GM10266 (cell line): ENCODE measurements around the gene SMIM1.
"Not testable (repeated sequence)": the region's sequence is repeated elsewhere in the genome, so short reads cannot be mapped to it uniquely, and the experiment has no call there.

Experiments used
- DNase-seq: peaks from one replicate; pipeline ENCODE4 v3.0.0; 2012; ENCODE audit errors: extremely low spot score
- TF ChIP-seq, protein P1 (sequence below): IDR thresholded peaks from 2 replicates; pipeline ENCODE4 v1.5.1; 2012; ENCODE audit warnings: mild to moderate bottlenecking, low read depth; ENCODE audit not compliant: control insufficient read depth, insufficient read depth; ENCODE audit errors: missing control alignments

Gene SMIM1

DNA sequence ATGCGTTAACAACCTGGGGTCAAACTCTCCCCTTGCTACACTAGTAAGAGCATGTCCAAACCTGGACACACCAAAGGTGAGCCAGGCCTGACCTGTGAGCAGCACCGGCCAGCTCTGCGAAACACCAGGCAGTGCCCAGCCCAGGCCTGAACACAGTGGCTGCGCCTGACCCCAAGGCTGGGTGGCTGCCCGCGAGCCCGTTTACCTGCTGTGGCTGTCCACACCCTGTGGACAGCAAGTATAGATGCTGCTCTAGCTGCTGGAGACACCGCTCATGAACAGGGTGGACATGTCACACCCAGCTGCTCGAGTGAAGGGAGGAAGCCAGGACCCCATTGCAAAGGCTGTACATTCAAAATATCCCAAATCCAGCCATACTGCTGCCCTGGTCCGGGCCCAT is 27.9 kb upstream of the SMIM1 start:
- TF ChIP-seq, protein P1, sequence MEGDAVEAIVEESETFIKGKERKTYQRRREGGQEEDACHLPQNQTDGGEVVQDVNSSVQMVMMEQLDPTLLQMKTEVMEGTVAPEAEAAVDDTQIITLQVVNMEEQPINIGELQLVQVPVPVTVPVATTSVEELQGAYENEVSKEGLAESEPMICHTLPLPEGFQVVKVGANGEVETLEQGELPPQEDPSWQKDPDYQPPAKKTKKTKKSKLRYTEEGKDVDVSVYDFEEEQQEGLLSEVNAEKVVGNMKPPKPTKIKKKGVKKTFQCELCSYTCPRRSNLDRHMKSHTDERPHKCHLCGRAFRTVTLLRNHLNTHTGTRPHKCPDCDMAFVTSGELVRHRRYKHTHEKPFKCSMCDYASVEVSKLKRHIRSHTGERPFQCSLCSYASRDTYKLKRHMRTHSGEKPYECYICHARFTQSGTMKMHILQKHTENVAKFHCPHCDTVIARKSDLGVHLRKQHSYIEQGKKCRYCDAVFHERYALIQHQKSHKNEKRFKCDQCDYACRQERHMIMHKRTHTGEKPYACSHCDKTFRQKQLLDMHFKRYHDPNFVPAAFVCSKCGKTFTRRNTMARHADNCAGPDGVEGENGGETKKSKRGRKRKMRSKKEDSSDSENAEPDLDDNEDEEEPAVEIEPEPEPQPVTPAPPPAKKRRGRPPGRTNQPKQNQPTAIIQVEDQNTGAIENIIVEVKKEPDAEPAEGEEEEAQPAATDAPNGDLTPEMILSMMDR, result no peak
- DNase-seq, result no peak

DNA sequence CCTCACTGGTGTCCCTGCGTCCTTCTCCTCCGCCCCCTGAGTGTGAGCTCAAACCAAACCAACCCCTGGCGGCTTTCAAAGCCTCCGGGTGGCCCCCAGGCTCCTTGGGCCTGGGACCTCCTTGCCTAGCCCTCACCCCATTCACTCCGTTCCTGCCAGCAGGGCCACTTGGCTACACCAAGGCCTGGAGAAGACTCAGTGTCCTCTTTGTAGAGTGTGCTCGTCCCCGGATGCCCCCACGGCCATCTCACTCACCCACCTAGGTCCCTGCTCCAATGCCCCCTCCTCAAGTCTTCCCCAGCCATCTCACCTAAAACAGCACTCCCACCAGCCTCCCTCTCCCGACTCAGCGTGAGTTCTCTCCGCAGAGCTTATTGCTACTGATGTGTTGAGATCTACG is 27.5 kb upstream of the SMIM1 start:
- TF ChIP-seq, protein P1, result no peak
- DNase-seq, result no peak

DNA sequence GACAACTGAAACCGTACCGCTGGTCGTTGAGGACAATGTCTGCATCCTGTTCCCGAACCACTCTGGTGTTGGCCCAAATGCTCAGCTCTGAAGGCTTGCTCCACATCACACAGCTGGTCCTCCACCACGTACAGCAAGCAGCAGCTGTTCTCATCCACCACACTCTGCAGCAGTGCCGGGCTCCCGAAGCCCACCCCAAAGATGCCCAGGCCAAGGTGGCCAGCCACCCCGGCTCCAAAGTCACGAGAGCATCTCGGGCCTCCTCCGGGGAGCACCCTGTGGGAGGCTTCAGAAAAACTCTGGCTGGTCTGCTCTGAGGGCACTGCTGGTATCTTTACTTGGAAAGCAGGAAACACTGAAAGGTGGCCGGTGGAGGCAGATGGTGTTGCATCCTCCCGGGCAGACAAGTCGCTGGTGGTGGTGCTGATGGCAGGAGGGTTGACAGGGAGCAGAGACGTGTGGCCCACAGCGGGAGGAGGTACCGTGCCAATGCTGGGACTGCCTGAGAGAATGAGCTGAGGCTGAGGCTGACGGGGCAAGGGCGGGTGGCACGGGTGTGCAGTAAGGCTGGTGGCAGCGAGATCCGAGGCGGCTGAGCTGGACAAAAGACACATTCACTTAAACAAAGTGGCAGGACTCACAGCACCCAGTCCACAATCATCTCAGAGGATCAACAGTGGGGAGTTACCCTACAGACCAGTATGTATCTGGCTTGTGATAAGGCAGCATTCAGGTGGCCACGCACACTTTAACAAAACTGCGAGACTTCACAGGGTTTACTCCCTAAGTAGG is 26.8 kb upstream of the SMIM1 start:
- no peak for DNase-seq
- TF ChIP-seq, protein P1, result no peak

DNA sequence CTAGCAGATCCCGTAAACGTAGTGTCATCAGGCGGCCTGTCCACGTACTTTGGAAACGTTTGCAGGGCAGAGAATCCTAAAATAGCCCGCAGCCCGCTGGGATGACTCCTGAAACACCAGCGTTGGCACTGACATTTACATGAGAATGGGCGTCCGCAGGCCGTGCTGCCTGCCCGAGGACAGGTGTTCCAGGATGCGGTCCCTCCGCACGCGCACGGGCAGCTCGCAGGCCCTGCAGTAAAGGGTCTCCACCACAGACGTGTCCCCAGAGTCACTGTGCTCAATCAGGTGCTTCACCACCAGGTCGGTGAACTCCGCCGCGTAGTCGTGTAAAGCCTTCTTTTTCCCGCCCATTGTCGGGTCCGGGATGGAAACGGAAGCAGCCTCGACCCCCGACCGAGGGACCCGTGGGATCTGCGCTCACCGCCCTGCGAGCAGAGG is 26.1 kb upstream of the SMIM1 start:
- no peak for DNase-seq
- TF ChIP-seq, protein P1, result no peak

DNA sequence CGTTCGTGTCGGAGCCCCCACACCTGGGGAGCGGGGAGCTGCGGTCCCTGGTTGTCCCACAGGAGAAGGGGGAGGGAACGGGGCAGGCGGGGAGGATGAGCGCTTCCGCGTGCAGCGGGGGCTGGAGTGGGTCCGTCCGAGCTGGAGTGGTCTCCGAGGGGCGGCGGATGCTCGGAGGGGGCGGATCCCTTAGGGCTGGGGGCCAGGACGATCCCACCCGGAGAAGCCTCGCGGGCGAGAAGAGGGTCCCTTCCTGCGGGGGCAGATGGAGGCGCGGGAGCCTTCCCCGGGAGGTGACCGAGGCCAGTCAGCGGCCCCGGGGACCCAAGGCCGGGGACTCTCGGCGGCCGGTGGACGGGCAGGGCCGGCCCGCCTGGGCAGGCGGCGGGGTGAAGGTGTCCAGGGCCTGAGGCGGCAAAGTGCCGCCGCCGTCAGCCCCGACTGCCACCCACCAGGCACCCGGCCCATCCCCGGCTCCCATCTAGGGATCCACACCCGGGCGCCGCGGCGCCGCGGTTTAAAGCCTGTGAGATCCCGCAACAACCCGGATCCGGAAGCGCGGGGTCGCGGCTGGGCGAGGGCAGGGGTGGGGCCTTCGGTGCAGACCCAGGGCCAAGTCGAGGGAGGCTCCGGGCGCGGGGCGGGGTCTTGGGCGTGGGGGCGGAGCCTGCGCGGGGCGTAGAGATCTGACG is 25.6 kb upstream of the SMIM1 start:
- TF ChIP-seq, protein P1, result no peak
- DNase-seq, result peak; percentile 98

DNA sequence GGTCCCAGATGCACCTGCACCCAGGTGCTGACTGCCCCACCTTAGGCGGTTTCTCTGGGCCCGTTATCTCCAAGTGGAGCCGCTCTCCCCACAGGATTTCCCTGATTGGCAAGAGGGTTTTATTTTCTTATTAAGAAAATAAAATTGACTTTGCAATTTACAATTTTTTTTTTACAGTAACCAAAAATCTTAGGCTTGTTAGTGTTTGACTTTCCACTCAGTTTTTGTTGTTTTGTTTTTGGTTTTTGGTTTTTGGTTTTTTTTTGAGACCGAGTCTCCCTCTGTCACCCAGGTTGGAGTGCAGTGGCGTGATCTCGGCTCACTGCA is 25.1 kb upstream of the SMIM1 start:
- TF ChIP-seq, protein P1, result no peak

DNA sequence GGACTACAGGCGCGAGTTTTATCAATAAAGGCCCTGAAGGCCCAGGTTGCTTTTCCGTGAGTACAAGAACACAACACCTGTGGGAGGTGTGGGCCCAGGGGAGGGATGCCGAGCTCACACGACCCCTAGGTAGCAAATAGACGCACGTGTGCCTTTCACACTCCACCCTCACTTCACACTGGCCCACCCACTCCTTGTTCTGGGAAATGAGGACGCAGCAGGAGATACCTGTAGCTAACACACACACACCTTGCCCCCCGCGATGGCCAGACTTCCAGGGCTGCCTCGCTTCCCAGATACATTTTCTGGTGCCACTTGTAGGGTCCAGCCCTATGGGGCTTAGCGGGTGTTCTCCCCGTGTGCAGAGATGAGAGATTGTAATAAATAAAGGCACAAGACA is 24.6 kb upstream of the SMIM1 start:
- no peak for DNase-seq
- TF ChIP-seq, protein P1, result no peak

More for the DNA sequence above, 25.1 kb upstream of the SMIM1 start:
- DNase-seq, result no peak

DNA sequence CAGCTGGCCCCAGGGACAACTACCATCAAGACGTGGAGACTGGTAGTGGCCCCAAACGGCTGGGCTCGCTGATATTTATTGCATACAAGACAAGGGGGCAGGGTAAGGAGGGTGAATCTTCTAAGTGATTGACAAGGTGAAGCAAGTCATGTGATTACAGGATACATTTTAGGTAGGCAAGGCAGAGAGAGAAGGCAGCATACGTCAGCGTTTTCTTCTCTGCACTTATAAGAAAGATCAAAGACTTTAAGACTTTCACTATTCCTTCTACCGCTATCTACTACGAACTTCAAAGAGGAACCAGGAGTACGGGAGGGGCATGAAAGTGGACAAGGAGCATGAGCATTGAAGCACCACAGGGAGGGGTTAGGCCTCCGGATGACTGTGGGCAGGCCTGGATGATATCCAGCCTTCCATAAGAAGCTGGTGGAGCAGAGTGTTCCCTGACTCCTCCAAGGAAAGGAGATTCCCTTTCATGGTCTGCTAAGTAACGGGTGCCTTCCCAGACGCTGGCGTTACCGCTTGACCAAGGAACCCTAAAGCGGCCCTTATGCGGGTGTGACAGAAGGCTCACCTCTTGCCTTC is 24.1 kb upstream of the SMIM1 start:
- DNase-seq, result not testable (repeated sequence)
